ENCODE measurements around the gene MAPK1. TPM values are rescaled to one million over a fixed set of nuclear protein-coding genes. Genes with fewer than 3 reads are reported as not detected.
"Not testable (repeated sequence)": the region's sequence is repeated elsewhere in the genome, so short reads cannot be mapped to it uniquely, and the experiment has no call there.

The MAPK1 gene
- total RNA-seq, 1 donor from 2014 or later = 148 TPM

- H3K4me1 Mint-ChIP-seq (ENCODE audit: low read depth, unreplicated experiment) = no peaks in the 10 kb centered on the region
- no peak overlapping the region for H3K4me3 Mint-ChIP-seq (ENCODE audit: unreplicated experiment)
- Histone ChIP-seq H3K27me3 (ENCODE audit: insufficient read depth, low read length) (no peaks in the 10 kb centered on the region), H3K9ac (ENCODE audit: low read length) (no peak overlapping the region), H3K36me3 (ENCODE audit: insufficient read depth, low read length) (no peaks in the 10 kb centered on the region), H4K20me1 (ENCODE audit: insufficient read depth, low read length) (no peaks in the 10 kb centered on the region), H3K27ac (ENCODE audit: low read depth, low read length) (no peak overlapping the region), H2AFZ (ENCODE audit: low read depth, low read length) (no peak overlapping the region), H3K4me2 (ENCODE audit: low read length) (no peak overlapping the region), H3K9me3 (ENCODE audit: insufficient read depth, low read depth, low read length) (no peaks in the 10 kb centered on the region), H3K4me3 (ENCODE audit: insufficient read depth, low read depth, low read length) (no peak overlapping the region), H3K4me1 (ENCODE audit: insufficient read depth, low read length) (no peaks in the 10 kb centered on the region), H3K79me2 (ENCODE audit: insufficient read depth, low read length) (no peaks in the 10 kb centered on the region)
- H3K27ac Mint-ChIP-seq (ENCODE audit: unreplicated experiment) = no peak overlapping the region
- H3K36me3 Mint-ChIP-seq (ENCODE audit: low read depth, unreplicated experiment) = no peaks in the 10 kb centered on the region
- TF ChIP-seq EZH2 (IDR thresholded peaks at IDR 0.05; ENCODE audit: insufficient read depth, low read length) = no peak
- no peak for DNase-seq (ENCODE audit: low read depth)
- no peak for FAIRE-seq
- H3K27me3 Mint-ChIP-seq (ENCODE audit: low read depth, unreplicated experiment) = no peaks in the 10 kb centered on the region
- peaks cover 4% of the 10 kb centered on the region for H3K9me3 Mint-ChIP-seq (ENCODE audit: unreplicated experiment)
These were observed 42.4 kb upstream of the MAPK1 start for GRCh38 chr22:21909871-21910270.

- Histone ChIP-seq H4K20me1 (ENCODE audit: insufficient read depth, low read length) (no peaks in the 10 kb centered on the region), H2AFZ (ENCODE audit: low read depth, low read length) (no peak overlapping the region), H3K4me3 (ENCODE audit: insufficient read depth, low read depth, low read length) (no peak overlapping the region), H3K27me3 (ENCODE audit: insufficient read depth, low read length) (no peaks in the 10 kb centered on the region), H3K27ac (ENCODE audit: low read depth, low read length) (no peak overlapping the region), H3K9ac (ENCODE audit: low read length) (no peak overlapping the region), H3K79me2 (ENCODE audit: insufficient read depth, low read length) (no peaks in the 10 kb centered on the region), H3K4me1 (ENCODE audit: insufficient read depth, low read length) (no peaks in the 10 kb centered on the region), H3K4me2 (ENCODE audit: low read length) (no peak overlapping the region), H3K9me3 (ENCODE audit: insufficient read depth, low read depth, low read length) (no peaks in the 10 kb centered on the region), H3K36me3 (ENCODE audit: insufficient read depth, low read length) (no peaks in the 10 kb centered on the region)
- Mint-ChIP-seq H3K36me3 (ENCODE audit: low read depth, unreplicated experiment) (no peaks in the 10 kb centered on the region), H3K27me3 (ENCODE audit: low read depth, unreplicated experiment) (no peaks in the 10 kb centered on the region), H3K4me3 (ENCODE audit: unreplicated experiment) (no peak overlapping the region), H3K4me1 (ENCODE audit: low read depth, unreplicated experiment) (no peaks in the 10 kb centered on the region), H3K9me3 (ENCODE audit: unreplicated experiment) (peaks cover 5% of the 10 kb centered on the region), H3K27ac (ENCODE audit: unreplicated experiment) (no peak overlapping the region)
- FAIRE-seq (no peak), DNase-seq (ENCODE audit: low read depth) (no peak)
- no peak for TF ChIP-seq EZH2 (IDR thresholded peaks at IDR 0.05; ENCODE audit: insufficient read depth, low read length)
- TF ChIP-seq CTCF (IDR thresholded peaks at IDR 0.05; ENCODE audit: insufficient read depth, low read depth, low read length) = no peak
These were observed 40.4 kb upstream of the MAPK1 start for GRCh38 chr22:21907638-21908522.

- not testable (repeated sequence) for H3K4me3 ChIP-seq (ENCODE audit: insufficient read depth, low read depth, low read length); H3K27me3 ChIP-seq (ENCODE audit: insufficient read depth, low read length); H3K4me3 Mint-ChIP-seq (ENCODE audit: unreplicated experiment)
These were observed 37.8 kb upstream of the MAPK1 start for GRCh38 chr22:21905234-21905633.

More at GRCh38 chr22:21905234-21905633, 37.8 kb upstream of the MAPK1 start:
- not testable (repeated sequence) for H3K36me3 ChIP-seq (ENCODE audit: insufficient read depth, low read length); H4K20me1 ChIP-seq (ENCODE audit: insufficient read depth, low read length); H3K36me3 Mint-ChIP-seq (ENCODE audit: low read depth, unreplicated experiment); H3K9me3 Mint-ChIP-seq (ENCODE audit: unreplicated experiment); H3K79me2 ChIP-seq (ENCODE audit: insufficient read depth, low read length); H3K4me1 Mint-ChIP-seq (ENCODE audit: low read depth, unreplicated experiment); H3K4me1 ChIP-seq (ENCODE audit: insufficient read depth, low read length); H3K9ac ChIP-seq (ENCODE audit: low read length); H3K27ac Mint-ChIP-seq (ENCODE audit: unreplicated experiment); H2AFZ ChIP-seq (ENCODE audit: low read depth, low read length); H3K9me3 ChIP-seq (ENCODE audit: insufficient read depth, low read depth, low read length); H3K27ac ChIP-seq (ENCODE audit: low read depth, low read length); H3K4me2 ChIP-seq (ENCODE audit: low read length); DNase-seq (ENCODE audit: low read depth); FAIRE-seq; H3K27me3 Mint-ChIP-seq (ENCODE audit: low read depth, unreplicated experiment)
